ENCODE data around the gene TENM3.

DNA sequence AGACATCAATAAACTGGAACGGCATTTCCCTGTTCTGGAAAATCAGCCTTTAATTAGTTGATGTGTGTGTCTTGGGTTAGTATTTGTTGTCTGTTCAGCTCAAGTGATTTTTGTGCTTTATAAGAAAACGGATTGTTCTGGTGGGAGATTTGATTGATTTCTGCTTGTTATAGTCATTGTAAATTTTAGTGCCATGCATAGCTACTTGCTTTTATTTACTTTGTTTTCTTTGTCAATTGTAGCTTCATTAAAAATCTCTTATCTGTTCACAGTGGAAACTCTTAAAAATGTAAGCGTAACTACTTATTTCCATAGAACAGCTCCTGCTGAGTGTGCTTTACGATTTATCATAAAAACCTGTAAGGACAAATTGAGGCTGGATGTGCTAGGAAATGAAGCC is 253.2 kb downstream of the TENM3 start:
- TF ChIP-seq, protein P1, sequence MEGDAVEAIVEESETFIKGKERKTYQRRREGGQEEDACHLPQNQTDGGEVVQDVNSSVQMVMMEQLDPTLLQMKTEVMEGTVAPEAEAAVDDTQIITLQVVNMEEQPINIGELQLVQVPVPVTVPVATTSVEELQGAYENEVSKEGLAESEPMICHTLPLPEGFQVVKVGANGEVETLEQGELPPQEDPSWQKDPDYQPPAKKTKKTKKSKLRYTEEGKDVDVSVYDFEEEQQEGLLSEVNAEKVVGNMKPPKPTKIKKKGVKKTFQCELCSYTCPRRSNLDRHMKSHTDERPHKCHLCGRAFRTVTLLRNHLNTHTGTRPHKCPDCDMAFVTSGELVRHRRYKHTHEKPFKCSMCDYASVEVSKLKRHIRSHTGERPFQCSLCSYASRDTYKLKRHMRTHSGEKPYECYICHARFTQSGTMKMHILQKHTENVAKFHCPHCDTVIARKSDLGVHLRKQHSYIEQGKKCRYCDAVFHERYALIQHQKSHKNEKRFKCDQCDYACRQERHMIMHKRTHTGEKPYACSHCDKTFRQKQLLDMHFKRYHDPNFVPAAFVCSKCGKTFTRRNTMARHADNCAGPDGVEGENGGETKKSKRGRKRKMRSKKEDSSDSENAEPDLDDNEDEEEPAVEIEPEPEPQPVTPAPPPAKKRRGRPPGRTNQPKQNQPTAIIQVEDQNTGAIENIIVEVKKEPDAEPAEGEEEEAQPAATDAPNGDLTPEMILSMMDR (IDR thresholded peaks at IDR 0.05), result no peak
- no peak for TF ChIP-seq POLR2A (IDR thresholded peaks at IDR 0.05)

Measured in esophagus squamous epithelium (tissue), 4 donors.